T-helper 2 cell (primary cell): ENCODE data around the gene ARVCF.

ENCODE experiments used
- DNase-seq, 5 experiments: peaks; one replicate each; pipeline versions ENCODE4 v3.0.0 to v3.0.0-alpha.2; 2012 to 2022

The ARVCF gene

GRCh38 chr22:19971276-19972124 lies 45.1 kb downstream of the ARVCF start:
- peak in 1 of 5 experiments; percentile 35 for DNase-seq

GRCh38 chr22:19970479-19971275 lies 45.9 kb downstream of the ARVCF start:
- peak; percentile 56 to 70 (median 69) for DNase-seq

GRCh38 chr22:19970031-19970478 lies 46.6 kb downstream of the ARVCF start:
- DNase-seq, result no peak

- no peak for DNase-seq
Observed at GRCh38 chr22:19969141-19969928, 47.3 kb downstream of the ARVCF start.

GRCh38 chr22:19968450-19968891 lies 48.2 kb downstream of the ARVCF start:
- no peak for DNase-seq

- DNase-seq, result no peak
Observed at GRCh38 chr22:19967850-19968449, 48.7 kb downstream of the ARVCF start.

GRCh38 chr22:19966908-19967750 lies 49.5 kb downstream of the ARVCF start:
- no peak for DNase-seq

GRCh38 chr22:19965771-19966709 lies 50.6 kb downstream of the ARVCF start:
- no peak for DNase-seq

- no peak for DNase-seq
Observed at GRCh38 chr22:19964701-19965386, 51.8 kb downstream of the ARVCF start.

- DNase-seq, result no peak
Observed at GRCh38 chr22:19963863-19964642, 52.6 kb downstream of the ARVCF start.

GRCh38 chr22:19962909-19963806 lies 53.5 kb downstream of the ARVCF start:
- peak in 2 of 5 experiments; percentile 1 to 5 for DNase-seq

GRCh38 chr22:19962246-19962908 lies 54.2 kb downstream of the ARVCF start:
- peak in 4 of 5 experiments; percentile 17 to 86 (median 39) for DNase-seq

GRCh38 chr22:19961868-19962245 lies 54.8 kb downstream of the ARVCF start:
- no peak for DNase-seq

GRCh38 chr22:19961201-19961580 lies 55.4 kb downstream of the ARVCF start:
- peak in 1 of 5 experiments; percentile 1 for DNase-seq

- DNase-seq, result peak in 1 of 5 experiments; percentile 52
Observed at GRCh38 chr22:19960491-19961200, 56.0 kb downstream of the ARVCF start.
